Raji (cell line): ENCODE data around the gene TMEM271.

Experiments
- POLR2A ChIP-seq: IDR thresholded peaks from 2 replicates; pipeline ENCODE4 v1.6.1; 2011; ENCODE audit warnings: low read depth, low read length, control low read depth; ENCODE audit not compliant: insufficient read depth

Gene TMEM271

GRCh38 chr4:616091-616490 is 40.0 kb upstream of the TMEM271 start:
- TF ChIP-seq POLR2A = no peak

- TF ChIP-seq POLR2A = no peak
These were observed 37.0 kb upstream of the TMEM271 start for GRCh38 chr4:613126-613525.

- TF ChIP-seq POLR2A = no peak
These were observed 36.6 kb upstream of the TMEM271 start for GRCh38 chr4:612749-613125.

DNA sequence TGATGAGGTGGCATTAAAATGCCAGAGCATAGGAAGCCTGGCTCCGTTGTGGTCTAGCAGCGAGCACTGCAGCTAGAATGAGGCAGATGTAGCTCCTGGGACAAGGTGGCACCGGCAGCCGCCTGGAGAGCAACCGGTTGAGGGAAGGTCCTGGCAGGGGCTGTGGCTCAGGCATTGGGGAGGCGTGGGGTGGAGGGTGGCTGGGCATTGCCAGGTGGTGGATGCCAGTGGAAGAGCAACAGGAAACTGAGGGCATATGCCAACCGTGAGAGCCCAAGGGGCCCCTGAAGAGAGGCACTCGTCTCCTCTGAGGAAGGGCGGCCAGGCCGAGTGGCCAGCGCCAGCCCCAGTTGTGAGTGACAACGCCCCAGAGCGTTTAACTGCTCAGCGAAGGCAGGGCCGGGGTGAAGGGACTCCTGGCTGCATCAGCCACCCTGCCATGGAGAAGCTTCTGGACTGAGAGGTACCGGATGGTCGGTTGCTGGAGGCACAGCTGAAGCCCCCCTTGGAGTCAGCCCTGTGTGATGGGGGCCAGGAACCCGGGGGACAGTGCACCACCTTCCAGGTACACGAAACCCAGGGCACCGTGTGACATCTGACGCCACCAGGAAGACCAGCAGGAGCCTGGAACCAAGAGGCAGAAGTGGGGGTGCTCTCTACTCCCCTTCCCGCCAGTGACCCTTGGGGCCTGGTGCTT is 36.1 kb upstream of the TMEM271 start:
- no peak for TF ChIP-seq POLR2A

DNA sequence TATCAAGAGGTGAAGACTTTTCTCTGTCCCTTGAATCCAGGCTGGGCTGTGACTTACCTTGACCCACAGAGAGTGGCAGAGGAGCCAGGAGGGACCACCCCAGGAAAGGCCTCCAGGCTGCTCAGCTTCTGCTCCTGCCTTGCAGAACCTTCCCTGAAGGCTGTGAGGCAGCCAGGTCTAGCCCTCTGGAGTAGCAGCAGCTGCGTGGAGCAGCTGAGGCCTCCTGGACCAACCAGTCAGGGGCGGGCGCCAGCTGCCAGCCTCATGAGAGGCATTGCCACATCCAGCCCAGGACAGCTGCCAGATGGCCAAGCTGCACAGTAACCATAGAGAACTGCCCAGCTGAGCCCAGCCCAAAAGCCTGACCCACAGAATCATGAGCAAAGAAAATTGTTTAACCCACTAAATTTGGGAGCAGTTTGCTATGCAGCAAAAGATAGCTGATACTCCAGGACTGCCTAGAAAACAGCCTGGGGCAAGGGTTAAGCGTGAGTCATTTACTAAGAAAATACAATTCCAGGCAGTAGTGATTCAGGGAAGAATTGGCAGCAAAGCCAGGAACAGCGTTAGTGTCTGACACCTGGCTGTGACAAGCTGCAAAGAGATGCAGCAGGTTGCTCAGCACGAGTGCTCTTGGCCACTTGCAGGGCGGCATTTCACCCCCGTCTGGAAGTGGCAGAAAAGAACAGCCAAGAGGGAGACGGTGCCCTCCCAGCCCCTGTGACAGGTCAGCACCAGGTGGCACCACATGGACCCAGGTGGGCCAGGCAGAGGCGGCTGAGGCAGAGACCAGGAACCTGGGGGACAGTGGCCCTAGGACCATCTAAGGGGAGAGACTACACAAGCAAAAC is 34.5 kb upstream of the TMEM271 start:
- TF ChIP-seq POLR2A = no peak

DNA sequence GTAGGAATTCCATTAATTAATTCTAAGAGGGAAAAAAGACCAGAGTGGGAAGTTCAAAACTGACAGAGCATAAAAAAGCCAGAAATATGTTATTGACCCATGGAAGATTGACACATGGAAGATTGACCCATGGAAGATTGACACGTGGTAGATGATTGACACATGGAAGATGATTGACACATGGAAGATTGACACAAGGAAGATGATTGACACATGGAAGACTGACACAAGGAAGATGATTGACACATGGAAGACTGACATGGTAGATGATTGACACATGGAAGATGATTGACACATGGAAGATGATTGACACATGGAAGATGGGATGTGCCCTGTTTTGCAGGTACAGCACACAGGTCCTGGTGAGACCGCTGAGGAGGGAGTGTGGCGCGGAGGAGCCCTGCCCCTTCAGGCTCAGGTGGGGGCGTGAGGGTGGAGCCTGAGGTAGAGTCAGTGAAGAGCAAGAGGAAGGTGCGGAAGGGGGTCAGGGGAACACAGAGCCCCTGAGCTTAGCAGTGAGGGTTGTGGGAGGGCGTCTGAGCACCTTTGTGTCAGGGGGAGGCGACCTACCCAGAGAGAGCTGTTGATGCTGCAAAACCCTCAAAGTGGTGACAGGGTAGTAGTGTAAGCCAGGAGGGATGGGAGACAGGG is 33.4 kb upstream of the TMEM271 start:
- TF ChIP-seq POLR2A = no peak

DNA sequence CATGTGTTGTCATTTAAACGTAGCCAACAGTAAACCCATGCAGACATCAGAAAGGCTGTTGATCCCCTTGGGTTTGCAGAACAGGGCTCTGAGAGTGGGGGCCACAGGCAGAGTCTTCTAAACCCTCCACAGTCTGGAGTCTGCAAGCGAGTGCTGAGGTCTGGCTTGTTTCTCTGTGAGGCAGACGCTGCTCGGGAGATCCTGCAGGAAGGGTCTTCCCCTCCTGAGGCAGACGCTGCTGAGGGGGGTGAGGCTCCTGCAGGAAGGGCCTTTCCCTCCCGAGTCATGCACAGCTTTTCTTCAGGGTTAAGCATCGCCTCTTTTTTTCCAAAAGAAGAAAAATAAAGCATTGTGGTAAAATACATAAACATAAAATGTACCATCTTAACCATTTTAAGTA is 32.1 kb upstream of the TMEM271 start:
- no peak for TF ChIP-seq POLR2A

DNA sequence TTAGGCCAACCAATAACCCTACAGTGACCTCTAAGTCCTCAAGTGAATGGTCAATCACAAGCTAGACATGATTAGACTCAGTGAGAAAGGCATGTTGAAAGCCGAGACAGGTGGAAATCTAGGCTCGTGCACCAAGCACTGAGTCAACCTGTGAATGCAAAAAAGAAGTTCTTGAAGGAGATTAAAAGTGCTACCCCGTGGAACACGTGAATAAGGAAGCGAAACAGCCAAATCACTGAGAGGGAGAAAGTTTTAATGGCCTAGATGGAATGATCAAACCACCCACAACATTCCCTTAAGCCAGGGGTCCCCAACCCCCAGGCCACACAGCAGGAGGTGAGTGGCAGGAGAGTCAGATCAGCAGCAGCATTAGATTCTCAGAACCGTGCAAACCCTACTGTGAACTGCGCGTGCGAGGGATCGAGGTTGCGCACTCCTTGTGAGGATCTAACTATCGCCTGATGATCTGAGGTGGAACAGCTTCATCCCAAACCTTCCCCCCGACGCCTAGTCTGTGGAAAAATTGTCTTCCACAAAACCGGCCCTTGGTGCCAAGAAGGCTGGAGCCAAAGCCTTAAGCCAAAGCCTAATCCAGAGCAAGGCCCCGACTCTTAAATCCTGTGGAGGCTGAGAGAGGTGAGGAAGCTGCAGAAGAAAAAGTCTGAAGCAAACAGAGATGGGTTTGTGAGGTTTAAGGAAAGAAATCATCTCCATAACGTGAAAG is 29.8 kb upstream of the TMEM271 start:
- no peak for TF ChIP-seq POLR2A

- TF ChIP-seq POLR2A = no peak
These were observed 28.0 kb upstream of the TMEM271 start for GRCh38 chr4:604131-604530.

DNA sequence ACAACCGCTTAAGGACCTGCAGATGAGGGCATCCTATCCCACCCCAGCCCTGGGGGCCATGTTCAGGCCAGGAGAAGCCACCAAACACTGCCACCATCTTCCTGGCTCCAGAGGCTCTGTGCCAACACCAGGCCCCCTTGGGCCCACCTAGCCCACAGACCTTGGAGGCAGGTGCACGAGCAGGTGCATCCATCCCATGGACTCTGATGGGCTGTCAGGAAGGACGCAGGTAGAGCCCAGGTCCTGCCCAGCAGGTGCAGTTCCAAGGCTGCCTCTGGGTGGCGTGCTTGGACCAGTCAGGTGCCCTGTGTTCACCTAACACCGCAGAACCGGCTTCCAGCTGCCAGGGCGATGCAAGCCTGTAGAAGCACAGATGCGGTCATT is 26.5 kb upstream of the TMEM271 start:
- TF ChIP-seq POLR2A = peak; percentile 35; the same call in 1 of the 2 replicates

GRCh38 chr4:601612-602558 is 25.8 kb upstream of the TMEM271 start:
- no peak for TF ChIP-seq POLR2A

DNA sequence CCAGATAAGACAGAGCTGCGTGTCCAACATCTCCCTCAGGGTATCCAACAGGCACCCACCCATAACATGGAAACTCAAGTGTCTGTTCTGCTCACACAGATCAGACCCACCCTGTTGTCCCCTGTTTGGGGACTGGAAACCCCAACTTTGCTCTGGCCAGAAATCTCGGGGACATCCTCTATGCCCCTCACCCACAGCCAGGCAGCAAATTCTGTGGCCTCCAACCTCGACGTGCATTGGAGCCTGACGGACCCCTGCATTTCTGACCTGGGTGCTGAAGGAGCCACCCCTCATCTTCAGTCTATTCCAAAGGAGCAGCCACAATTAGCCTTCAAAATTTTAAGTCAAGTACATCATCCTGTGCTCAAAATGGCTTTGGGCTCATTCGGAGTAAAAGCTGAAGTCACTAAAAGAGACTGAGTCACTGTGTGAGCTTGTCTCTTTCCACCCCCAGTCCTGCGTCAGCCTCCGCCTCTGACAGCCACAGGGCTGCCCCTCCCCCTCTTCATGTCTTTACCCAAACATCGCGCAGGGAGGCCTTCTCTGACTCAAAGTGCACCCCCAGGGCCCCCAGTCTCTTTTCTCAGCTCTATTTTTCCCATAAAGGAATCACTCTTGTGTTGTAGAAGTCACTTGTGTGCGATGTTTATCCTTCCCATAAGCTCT is 24.9 kb upstream of the TMEM271 start:
- no peak for TF ChIP-seq POLR2A

DNA sequence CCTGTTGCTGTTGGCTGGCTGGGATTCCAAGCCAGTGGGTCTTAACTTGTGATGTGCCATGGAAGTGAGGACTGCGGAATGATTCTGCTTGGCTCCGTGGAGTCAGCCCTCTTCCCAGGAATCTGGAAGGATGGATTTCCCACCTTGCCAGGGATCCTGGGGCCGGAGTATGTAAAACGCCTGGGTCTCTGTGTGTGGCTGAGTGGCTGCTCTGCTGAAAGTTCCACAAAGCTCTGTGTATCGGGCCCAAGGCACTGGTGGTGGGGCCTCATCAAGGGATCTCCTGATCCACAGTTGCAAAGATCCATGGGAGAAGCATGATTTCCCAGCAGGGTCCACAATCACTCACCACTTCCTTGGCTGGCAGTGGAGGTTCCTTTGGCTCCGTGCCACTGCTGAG is 24.1 kb upstream of the TMEM271 start:
- TF ChIP-seq POLR2A = no peak

DNA sequence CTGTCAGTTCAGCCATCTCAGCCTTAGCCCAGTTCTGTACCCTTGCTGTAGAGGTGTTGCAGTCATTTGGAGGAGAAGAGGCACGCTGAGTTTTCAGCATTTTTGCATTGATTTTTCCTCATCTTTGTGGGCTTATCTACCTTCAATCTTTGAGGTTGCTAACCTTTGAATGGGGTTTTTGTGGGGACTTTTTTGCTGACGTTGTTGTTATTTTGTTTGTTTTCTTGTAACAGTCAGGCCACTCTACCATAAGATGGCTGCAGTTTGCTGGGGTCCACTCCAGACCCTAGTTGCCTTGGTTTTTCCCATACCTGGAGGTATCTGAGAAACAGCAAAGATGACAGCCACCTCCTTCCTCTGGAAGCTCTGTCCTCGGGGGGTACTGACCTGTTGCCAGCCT is 22.8 kb upstream of the TMEM271 start:
- no peak for TF ChIP-seq POLR2A

DNA sequence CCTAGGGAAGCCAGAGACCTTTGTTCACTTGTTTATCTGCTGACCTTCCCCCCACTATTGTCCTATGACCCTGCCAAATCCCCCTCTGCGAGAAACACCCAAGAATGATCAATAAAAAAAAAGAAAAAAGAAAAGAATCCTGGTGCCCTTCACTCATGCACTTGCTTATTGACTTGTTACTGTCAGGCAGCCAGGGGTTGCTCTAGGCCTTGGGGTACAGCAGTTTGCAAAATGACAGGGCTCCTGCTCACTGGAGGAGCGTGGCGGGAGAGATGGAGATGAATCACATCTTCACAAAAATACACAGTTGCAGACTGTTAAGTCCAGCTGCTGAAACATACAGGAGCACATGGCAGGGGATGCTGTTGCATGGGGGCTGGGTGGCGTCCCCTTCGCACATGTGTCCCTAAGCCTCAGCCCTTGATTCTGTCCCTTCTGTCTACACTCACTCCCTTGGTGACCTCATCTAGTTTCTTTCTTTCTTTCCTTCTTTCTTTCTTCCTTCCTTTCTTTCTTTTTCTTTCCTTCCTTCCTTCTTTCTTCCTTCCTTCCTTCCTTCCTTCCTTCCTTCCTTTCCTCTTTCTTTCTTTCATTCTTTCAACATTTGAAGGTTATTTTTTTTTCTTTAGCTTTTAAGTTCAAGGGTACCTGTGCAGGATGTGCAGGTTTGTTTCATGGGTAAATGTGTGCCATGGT is 16.9 kb upstream of the TMEM271 start:
- no peak for TF ChIP-seq POLR2A
